NB4 (cell line): Measurements from ENCODE around the gene MAGEA3.
"Not testable (repeated sequence)": the region's sequence is repeated elsewhere in the genome, so short reads cannot be mapped to it uniquely, and the experiment has no call there.

Experiments used
- DNase-seq: peaks from one replicate; pipeline ENCODE4 v3.0.0; 2010; ENCODE audit warnings: low read depth
- H3K4me3 ChIP-seq: one replicate; pipeline ENCODE4 v1.5.1; 2011; ENCODE audit warnings: mild to moderate bottlenecking, low read depth, low read length, moderate library complexity
- CTCF ChIP-seq: IDR thresholded peaks from one replicate; pipeline ENCODE4 v1.5.1; 2012; ENCODE audit warnings: low read depth, low read length
- MAX ChIP-seq: IDR thresholded peaks from 2 replicates; pipeline ENCODE4 v1.6.1; 2011; ENCODE audit warnings: low read depth, low read length
- MYC ChIP-seq: IDR thresholded peaks from 2 replicates; pipeline ENCODE4 v1.6.1; 2011; ENCODE audit warnings: low read depth, low read length
- POLR2A ChIP-seq: IDR thresholded peaks from 2 replicates; pipeline ENCODE4 v1.6.1; 2011; ENCODE audit warnings: mild to moderate bottlenecking; ENCODE audit not compliant: insufficient read length; ENCODE audit errors: extremely low read depth

MAGEA3 gene

GRCh38 chrX:152697952-152698931 is at the start of gene MAGEA3:
Gene MAGEA3 (plus strand): TSS chrX:152698794. CDS start chrX:152700833, 2,039 bp downstream.
- not testable (repeated sequence) for DNase-seq, H3K4me3 ChIP-seq

GRCh38 chrX:152652060-152652459 is 46.5 kb upstream of the MAGEA3 start:
- DNase-seq, result no peak
- TF ChIP-seq POLR2A (no peak), CTCF (no peak), MYC (no peak), MAX (no peak)
- no peak overlapping the region for H3K4me3 ChIP-seq

- TF ChIP-seq MAX (no peak), MYC (no peak), POLR2A (no peak), CTCF (no peak)
- no peak for DNase-seq
- H3K4me3 ChIP-seq, result no peak overlapping the region
Measured at GRCh38 chrX:152652467-152652866, 46.1 kb upstream of the MAGEA3 start.

- no peak for DNase-seq
- H3K4me3 ChIP-seq, result no peak overlapping the region
- no peak for TF ChIP-seq MAX
- no peak for TF ChIP-seq POLR2A
- TF ChIP-seq MYC, result no peak
- no peak for TF ChIP-seq CTCF
Measured at GRCh38 chrX:152656087-152656486, 42.5 kb upstream of the MAGEA3 start.

- DNase-seq, result no peak
- TF ChIP-seq CTCF (no peak), MYC (no peak), MAX (no peak), POLR2A (no peak)
- H3K4me3 ChIP-seq, result no peak overlapping the region
Measured at GRCh38 chrX:152656890-152657289, 41.7 kb upstream of the MAGEA3 start.

- peak; percentile 5 for DNase-seq
- no peak overlapping the region for H3K4me3 ChIP-seq
- TF ChIP-seq MAX, result no peak
- TF ChIP-seq CTCF, result peak; percentile 30
Measured at GRCh38 chrX:152658302-152658701, 40.3 kb upstream of the MAGEA3 start.
